ENCODE data around the gene HCFC1R1.
A peak's percentile ranks its signal among the peaks of the same experiment; 100 is the strongest.

HCFC1R1 gene

DNA sequence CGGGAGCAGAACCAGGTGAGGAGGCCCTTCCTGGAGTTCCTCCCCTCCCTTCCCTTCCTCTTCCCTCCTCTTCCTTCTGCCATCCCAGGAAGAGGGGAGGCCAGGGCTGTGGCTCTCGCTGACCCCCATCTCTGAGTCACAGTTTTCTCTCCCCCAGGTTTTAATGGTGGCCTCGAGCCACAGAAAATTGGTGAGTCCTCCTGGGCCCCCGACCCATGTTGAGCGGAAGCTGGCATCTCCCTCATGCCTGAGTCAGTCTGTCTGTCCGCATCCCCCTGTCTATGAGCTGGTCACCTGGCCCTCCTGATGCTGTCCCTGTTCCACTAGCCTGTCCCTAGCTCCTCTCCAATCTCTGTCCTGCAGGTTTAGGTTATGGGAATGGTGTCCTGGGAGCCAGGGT, 23.8 kb downstream of the HCFC1R1 start:
- no peak for DNase-seq (ENCODE audit: low spot score)

GRCh38 chr16:2996298-2996697, 27.4 kb downstream of the HCFC1R1 start:
- no peak for DNase-seq (ENCODE audit: low spot score)

DNA sequence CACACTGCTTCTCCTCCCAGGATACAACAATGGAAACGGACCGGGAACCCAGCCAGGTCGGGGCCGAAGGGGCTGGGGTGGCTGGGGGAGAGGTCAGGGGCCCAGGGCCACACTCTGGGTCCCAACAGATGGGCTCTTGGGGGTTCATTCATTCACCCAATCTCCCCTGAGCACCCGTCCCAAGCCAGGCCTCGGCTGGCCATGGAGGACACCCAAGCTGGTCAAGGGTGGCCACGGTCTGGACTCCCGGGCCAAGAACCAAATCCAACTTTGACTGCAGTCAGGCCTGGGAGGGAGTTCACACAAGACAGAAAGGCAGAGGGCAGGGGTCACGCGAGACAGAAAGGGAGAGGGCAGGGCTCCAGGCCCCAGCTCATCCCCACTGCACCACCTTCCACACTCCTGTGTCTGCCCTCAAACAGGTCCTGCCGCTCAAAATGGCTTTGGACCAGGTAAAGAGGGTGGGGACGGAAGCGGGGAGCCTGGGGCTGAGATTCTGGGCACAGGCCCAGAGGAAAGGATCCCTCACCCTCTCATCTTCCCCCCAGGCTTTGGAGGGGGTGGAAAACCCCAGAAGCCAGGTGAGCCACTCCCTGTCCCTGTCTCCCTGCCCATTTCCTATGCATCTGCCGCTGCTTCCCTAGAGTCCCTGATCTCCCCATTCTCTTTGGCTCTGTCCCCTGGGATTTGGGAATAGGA, 31.2 kb downstream of the HCFC1R1 start:
- DNase-seq (ENCODE audit: low spot score): no peak

GRCh38 chr16:2991566-2992261, 32.0 kb downstream of the HCFC1R1 start:
- no peak for DNase-seq (ENCODE audit: low spot score)

DNA sequence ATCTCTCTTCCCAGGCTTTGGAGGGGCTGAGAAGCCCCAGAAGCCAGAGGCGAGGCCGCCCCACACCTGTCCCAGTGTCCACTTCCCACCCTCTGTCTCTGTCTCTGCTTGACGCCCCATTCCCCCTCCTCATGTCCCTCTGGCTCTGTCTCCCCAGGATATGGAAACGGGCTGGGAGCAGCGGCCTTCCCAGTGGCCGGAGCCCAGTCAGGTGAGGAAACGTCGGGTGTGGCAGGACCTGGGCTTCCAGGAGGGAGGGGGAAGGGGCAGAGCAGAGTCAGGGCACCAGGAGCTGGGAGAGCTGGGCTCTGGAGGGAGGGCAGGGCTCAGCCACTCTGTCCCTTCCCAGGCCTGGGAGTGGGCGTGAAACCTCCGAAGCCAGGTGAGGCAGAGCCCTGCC, 32.9 kb downstream of the HCFC1R1 start:
- no peak for DNase-seq (ENCODE audit: low spot score)

GRCh38 chr16:2988590-2989099, 35.1 kb downstream of the HCFC1R1 start:
- DNase-seq (ENCODE audit: low spot score): no peak

DNA sequence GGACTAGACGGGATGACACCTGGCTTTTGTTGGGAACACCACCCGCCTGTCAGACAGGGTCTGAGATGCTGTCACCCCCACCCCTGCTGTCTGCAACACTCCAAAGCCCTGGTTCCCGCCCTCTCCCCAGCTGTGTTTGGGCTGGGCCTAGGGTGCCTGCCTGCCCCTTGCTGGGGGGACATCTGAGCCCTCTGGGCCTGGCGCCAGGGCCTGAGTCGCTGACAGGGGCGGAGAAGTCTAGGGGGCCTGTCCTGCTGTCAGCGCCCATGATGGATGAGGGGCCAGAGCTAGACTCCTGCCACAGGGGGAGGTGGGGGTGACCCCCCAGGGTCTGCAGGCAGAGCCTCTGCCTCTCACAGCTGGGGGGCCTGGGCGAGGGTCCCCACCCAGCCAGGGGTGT, 35.9 kb downstream of the HCFC1R1 start:
- DNase-seq (ENCODE audit: low spot score): no peak

DNA sequence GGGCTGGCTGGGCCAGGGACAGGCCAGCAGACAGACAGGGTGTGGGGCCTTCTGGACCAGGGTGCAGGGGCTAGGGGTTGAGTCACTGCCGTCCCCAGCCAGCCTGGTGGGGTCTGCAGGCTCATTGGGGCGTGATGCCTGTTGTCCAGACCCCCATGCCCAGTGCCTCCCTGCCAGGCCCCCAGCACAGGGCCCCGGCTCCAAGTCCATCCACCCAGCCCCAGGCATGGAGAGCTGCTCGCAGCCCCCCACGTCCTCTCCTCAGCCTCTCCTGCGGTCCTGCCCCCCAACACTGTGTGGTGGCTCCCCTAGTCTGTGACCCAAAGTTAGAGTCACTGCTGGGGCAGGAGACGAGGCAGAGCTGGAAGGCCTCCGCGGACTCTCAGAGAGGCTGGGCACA, 36.5 kb downstream of the HCFC1R1 start:
- no peak for DNase-seq (ENCODE audit: low spot score)

DNA sequence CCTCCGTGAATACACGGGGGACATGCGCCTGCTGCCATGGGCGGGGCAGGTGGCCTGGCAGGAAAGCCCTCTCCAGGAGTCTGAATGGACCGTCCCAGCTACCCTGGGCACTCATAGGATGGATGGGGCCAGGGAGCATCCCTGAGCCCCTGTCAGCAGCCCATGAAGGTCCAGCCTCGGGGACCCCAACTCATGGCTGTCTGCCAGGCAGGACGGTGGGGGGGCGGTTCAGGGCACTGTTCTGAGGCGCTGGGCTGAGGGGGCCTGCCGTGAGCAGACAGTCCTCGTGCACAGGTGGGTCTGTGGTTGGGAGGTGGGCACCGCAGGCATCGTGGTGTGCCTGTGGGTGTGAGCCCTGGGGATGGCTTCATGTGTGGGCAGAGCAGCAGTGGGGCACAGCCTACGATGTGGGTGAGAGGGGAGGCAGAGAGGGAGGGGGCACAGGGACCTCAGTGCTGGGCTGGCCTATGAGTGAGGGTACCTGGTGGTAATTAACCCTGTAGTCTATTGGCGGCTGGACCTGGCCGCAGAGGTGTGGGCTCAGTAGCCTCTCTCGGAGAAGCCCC, 37.0 kb downstream of the HCFC1R1 start:
- DNase-seq (ENCODE audit: low spot score): no peak

- no peak for DNase-seq (ENCODE audit: low spot score)
Observed at GRCh38 chr16:2985893-2986355, 37.8 kb downstream of the HCFC1R1 start.

GRCh38 chr16:2985462-2985861, 38.3 kb downstream of the HCFC1R1 start:
- no peak for DNase-seq (ENCODE audit: low spot score)

- peak; percentile 97 for DNase-seq (ENCODE audit: low spot score)
Observed at GRCh38 chr16:2983706-2984136, 40.0 kb downstream of the HCFC1R1 start.

DNA sequence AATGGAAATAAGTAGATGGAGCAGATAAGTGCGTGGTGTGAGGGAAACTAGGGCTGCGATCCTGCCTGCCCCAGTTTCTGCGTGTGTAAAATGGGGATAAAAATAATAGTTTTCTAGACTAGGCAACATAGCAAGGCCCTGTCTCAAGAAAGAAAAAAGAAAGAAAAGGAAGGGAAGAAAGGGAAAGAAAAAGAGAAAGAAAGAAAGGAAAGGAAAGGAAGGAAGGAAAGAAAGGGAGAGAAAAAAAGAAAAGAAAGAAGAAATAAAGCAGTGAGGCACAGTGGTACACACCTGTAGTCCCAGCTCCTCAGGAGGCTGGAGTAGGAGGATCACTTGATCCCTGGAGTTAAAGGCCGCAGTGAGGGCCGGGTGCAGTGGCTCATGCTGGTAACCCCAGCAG, 41.3 kb downstream of the HCFC1R1 start:
- no peak for DNase-seq (ENCODE audit: low spot score)

GRCh38 chr16:2981899-2982250, 41.9 kb downstream of the HCFC1R1 start:
- DNase-seq (ENCODE audit: low spot score): no peak

DNA sequence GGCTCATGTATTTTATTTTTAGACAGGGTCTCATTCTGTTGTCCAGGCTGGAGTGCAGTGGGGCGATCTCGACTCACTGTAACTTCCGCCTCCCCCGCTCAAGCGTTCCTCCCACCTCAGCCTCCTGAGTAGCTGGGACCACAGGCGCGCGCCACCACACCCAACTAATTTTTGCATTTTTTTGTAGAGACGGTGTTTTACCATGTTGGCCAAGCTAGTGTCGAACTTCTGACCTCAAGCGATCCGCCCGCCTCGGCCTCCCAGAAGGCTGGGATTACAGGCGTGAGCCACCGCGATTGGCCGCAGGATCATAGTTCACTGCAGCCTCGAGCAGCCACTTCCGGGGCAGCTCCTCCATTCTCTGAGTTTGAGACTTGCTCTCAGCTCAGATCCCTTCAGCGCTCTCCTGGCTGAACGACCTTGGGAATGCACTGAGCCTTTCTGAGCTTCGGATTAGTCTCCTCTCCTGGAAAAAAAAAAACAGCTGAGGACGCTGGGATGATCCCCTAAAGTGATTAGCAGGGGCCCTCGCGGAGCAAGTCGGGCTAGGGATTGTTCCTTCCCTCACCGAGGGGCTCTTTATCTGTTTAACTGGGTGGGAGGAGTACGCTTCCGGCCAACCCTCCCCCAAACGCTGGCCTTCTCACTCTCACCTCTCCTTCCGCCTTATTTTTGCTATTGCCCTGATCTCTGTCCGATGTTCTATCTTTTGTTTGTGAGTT, 42.4 kb downstream of the HCFC1R1 start:
- no peak for DNase-seq (ENCODE audit: low spot score)

DNA sequence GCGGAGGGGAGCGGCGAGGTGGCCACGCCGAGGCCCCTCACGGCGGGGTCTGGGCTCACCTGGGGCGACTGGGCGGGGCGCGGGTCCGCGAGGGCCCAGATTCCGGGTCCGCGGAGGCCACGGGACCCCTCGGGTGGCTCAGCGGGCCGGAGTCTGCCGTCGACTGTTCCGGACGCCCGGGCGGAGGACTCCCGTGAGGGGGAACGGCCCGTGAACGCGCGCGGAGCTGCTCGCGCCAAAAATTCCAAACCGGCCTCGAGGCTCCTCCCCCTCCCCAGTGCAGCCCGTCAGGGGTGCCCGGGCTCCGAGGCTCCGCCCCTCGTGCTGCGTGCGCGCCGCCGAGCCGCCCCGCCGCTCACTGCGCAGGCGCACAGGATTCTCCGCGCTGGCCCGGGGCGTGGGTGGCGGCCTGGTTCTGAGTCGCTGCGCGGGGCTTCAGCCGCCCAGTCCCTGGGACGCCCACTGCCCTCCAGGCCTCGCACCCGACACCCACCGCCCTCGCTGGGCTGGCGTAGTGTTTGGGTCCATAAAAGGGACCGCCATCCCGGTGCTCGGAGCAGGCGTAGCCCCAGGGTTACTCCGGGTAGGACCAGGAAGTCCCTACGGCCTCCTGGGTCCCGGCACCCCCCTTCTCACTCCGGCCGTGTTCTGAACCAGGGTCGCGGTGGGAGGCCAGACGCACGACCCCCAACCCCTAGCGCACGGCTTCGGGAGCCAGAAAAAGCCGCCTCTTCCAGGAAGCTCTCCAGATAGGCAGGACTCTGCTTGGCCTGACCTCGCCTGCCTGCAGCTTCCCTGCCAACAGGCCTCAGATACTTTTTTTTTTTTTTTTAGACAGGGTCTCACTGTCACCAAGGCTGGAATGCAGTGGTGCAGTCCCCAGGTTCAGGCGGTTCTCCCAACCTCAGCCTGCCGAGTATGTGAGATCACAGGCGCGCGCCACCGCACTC, 43.2 kb downstream of the HCFC1R1 start, which contains the start of gene PKMYT1:
Gene PKMYT1 (minus strand): TSS at position 220 of the 950 bp plus-strand sequence. CDS start 789 bp downstream, outside the sequence.
- DNase-seq (ENCODE audit: low spot score): peak; percentile 100

DNA sequence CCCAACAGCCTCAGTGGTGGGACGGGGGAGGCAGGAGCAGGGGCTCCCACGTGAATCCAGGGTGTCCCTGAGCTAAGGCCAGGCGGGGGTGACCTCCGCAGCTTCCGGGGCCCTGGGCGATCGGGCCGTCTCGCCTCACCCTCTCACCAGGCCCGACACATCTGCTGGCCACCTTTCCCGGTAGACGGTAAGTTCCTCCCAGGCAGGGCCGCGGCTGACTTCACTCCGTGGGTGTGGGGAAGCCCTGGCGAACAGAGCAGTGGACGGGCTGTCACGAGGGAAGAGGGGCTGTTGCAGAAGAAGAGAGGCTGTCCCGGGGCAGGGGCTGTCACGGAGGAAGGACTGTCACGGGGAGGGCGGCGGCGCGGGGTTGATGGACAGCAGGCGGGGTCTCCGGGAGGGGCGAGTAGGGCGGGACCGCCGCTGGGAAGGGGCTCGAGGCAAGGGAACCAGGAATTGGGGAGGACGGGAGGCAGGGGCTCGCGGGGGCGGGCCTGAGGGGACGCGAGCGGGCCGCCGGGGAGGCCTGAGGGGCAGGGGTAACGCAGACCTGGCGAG, 44.0 kb downstream of the HCFC1R1 start:
- no peak for DNase-seq (ENCODE audit: low spot score)

GRCh38 chr16:2977440-2977839, 46.3 kb downstream of the HCFC1R1 start:
- no peak for DNase-seq (ENCODE audit: low spot score)

DNA sequence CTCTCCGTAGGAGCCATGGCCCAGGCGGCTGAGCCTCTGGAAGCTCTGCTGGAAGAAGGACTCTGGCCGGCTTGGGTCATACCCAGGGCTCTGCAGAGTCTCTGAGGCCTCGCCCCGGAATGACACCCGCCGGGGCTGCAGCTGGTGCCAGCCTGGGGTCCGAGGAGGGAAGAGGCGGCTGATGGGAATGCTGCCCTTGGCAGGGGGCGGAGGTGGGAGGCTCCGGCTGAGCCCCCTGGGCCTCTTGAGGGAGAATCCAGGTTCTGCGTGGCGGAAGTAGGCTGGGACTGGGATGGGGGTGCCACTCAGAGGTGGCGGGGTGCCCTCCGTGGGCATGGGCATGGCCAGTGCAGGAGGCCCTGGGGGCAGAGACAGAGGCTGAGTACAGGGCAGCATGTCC, 47.1 kb downstream of the HCFC1R1 start:
- no peak for DNase-seq (ENCODE audit: low spot score)

DNA sequence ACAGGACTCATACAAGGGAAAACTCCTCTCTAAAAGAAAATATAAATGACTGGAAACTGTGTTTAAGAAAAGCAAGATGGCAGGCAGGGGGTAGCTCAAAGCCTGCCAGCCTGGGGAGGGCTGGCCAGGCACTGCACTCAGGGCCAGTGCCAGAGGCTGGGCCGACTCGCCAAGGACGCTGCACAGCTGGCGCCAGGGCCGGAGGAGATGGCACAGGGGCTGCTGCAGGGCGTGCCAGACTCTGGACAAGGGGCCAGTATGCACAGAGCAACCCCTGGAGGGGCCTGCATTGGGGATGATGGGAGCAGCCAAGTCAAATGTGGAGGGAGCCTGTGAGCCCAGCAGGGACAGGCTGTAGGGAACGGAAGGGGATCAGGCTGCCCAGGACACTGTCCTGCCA, 47.5 kb downstream of the HCFC1R1 start:
- no peak for DNase-seq (ENCODE audit: low spot score)

Data from hepatic stellate cell (primary cell).